Mononuclear cell (primary cell): ENCODE measurements around the gene KNOP1. TPM values are rescaled to one million over a fixed set of nuclear protein-coding genes. Genes with fewer than 3 reads are reported as not detected.
"Not testable (repeated sequence)": the region's sequence is repeated elsewhere in the genome, so short reads cannot be mapped to it uniquely, and the experiment has no call there.

Source experiments
- H3K27me3 ChIP-seq: 2 replicates; pipeline ENCODE4 v1.6.0; 2011; ENCODE audit warnings: low read length, control low read depth; ENCODE audit not compliant: insufficient read depth
- H3K4me1 ChIP-seq: 2 replicates; pipeline ENCODE4 v1.5.1; 2011; ENCODE audit warnings: mild to moderate bottlenecking, low read length, control low read depth; ENCODE audit not compliant: insufficient read depth
- H3K4me3 ChIP-seq: 2 replicates; pipeline ENCODE4 v1.5.1; 2011; ENCODE audit warnings: mild to moderate bottlenecking, low read length, moderate library complexity
- H3K9me3 ChIP-seq: 2 replicates; pipeline ENCODE4 v1.5.1; 2011; ENCODE audit warnings: low read depth, mild to moderate bottlenecking, control low read depth, low read length
- total RNA-seq: library from RNA; depleted of rRNA; stranded (reverse); fragments of >200 nt; gene quantifications from one replicate; pipeline ENCODE4 v1.2.3, GENCODE V29; 2012

KNOP1 gene
- total RNA-seq, 1 donor: 3.3 TPM

DNA sequence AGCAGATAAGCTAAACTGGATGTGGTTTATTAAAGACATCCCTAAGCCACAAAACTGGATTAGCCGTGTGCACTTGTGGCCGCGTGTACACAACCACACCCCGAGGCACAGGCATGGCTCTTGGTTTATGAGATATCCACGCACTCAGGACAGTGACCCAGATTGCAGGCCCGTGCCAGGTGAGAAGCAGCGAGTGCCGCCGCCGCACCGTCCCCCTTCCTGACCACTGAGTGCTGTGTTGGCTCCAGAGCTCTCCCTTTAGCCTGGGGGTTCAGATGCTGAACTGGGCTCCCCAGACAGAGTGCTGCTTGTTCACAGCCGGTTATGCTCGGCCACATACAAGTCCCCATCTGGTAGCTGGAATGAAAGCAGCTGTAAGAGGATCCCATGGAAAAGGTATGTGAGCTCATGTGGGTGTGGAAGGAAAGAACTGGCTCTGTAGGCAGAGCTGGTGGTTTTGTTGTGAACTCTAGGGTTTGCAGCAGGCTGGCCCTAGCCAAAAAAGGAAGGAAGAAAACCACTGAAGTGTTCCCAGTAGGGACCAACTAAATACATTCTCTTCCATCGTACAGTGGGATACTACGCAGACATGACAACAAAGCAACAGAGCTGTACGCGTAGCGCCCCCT, 29.5 kb downstream of the KNOP1 start:
- Histone ChIP-seq H3K27me3 (no peaks in the 10 kb centered on the region), H3K4me1 (no peaks in the 10 kb centered on the region), H3K4me3 (no peak overlapping the region), H3K9me3 (no peaks in the 10 kb centered on the region)

DNA sequence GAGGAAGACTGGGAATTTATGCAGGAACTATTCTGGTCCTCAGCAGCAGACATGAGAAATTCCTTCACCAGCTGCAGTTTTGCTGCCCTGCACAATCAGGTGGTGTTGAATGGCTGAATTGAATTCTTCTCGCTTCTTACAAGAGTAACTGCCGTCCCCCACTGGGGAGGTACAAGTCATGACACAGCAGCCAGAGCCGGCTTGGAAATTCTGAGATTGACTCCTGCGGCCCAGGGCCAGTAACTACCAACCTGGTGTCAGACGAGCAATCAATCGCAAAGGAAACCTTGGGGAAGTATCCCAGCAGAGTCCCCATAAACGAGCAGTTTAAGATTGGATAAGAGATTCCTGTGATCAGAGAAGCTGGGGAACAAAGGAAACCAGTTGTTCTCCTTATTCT, 30.7 kb downstream of the KNOP1 start:
- Histone ChIP-seq H3K4me3 (no peak overlapping the region), H3K27me3 (no peaks in the 10 kb centered on the region), H3K4me1 (no peaks in the 10 kb centered on the region), H3K9me3 (no peaks in the 10 kb centered on the region)

GRCh38 chr16:19685176-19685575, 32.9 kb downstream of the KNOP1 start:
- H3K27me3 ChIP-seq: no peaks in the 10 kb centered on the region
- no peaks in the 10 kb centered on the region for H3K9me3 ChIP-seq
- H3K4me3 ChIP-seq: no peak overlapping the region
- no peaks in the 10 kb centered on the region for H3K4me1 ChIP-seq

DNA sequence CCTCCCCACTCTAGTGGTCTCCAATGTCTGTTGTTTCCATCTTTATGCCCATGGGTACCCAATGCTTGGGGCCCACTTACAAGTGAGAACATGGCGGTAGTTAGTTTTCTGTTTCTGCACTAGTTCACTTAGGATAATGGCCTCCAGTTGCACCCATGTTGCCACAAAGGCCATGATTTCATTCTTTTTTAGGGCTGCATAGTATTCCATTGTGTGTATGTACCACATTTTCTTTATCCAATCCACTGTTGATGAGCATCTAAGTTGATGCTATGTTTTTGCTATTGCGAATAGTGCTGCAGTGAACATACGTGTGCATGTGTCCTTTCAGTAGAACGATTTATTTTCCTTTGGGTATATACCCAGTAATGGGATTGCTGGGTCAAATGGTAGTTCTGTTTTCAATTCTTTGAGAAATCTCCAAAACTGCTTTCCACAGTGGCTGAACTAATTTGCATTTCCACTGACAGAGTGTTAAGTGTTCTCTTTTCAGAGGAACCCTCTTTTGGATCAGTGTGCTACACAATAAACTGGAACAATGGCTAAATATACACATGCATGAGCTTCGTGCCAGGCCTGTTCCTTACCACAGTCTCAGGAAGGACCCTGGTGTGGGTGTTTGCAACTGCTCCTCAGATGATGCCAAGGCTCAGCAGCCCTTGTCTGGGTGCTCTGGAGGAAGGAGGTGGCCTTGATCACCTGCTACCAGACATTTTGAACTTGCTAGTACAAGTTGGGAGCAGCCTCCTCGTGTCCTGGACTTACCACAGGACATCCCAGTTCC, 34.4 kb downstream of the KNOP1 start:
- H3K4me1 ChIP-seq: no peaks in the 10 kb centered on the region
- no peaks in the 10 kb centered on the region for H3K27me3 ChIP-seq
- no peaks in the 10 kb centered on the region for H3K9me3 ChIP-seq
- no peak overlapping the region for H3K4me3 ChIP-seq

GRCh38 chr16:19681637-19682036, 36.4 kb downstream of the KNOP1 start:
- no peak overlapping the region for H3K4me3 ChIP-seq
- H3K4me1 ChIP-seq: no peaks in the 10 kb centered on the region
- H3K9me3 ChIP-seq: no peaks in the 10 kb centered on the region
- H3K27me3 ChIP-seq: no peaks in the 10 kb centered on the region

DNA sequence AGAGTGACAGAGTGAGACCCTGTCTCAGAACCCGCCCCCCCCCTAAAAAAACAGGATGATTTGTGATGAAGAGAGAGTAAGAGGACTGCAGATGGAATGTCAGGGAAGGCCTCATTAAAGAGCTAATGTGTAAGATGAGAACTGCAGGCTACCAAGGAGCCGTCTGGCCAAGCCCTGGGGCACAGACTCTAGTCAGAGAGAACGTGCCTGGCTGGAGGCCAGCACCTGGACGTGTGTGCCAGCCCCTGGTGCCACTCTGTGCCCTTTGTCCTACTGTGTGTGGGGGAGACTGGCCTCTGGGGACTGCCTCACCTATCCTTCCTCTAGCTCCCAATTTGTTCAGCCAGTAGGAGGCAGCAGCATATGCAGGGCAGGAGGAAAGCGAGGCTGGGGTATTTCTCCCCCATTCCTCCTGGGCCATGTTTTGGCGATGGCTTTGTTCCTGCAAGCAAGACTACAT, 37.1 kb downstream of the KNOP1 start:
- no peaks in the 10 kb centered on the region for H3K27me3 ChIP-seq
- H3K4me3 ChIP-seq: no peak overlapping the region
- H3K4me1 ChIP-seq: no peaks in the 10 kb centered on the region
- no peaks in the 10 kb centered on the region for H3K9me3 ChIP-seq

GRCh38 chr16:19679281-19679680, 38.7 kb downstream of the KNOP1 start:
- H3K4me1 ChIP-seq, H3K9me3 ChIP-seq, H3K27me3 ChIP-seq, H3K4me3 ChIP-seq: not testable (repeated sequence)

DNA sequence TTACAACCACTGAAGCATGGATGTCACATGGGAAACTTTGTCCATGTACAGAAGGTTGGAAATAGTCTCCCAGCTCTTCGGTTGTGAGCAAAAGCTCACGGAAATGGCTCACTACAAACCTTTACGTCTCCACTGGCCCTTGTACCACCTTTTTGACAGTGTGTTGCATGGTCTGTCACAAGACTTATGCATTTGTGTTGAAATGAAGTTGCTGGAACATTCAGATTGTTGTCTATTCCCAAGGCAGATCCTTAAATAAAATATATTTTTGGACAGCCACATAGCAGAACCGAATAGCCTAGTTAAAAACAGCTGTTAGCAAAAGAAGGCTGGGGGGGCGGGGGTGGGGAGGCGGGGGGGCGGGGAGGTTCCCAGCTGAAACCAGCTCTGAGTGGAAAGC, 39.2 kb downstream of the KNOP1 start:
- no peak overlapping the region for H3K4me3 ChIP-seq
- no peaks in the 10 kb centered on the region for H3K9me3 ChIP-seq
- no peaks in the 10 kb centered on the region for H3K27me3 ChIP-seq
- H3K4me1 ChIP-seq: no peaks in the 10 kb centered on the region

- H3K9me3 ChIP-seq: no peaks in the 10 kb centered on the region
- no peaks in the 10 kb centered on the region for H3K27me3 ChIP-seq
- H3K4me1 ChIP-seq: no peaks in the 10 kb centered on the region
- no peak overlapping the region for H3K4me3 ChIP-seq
Measured at GRCh38 chr16:19677402-19677801, 40.6 kb downstream of the KNOP1 start.

DNA sequence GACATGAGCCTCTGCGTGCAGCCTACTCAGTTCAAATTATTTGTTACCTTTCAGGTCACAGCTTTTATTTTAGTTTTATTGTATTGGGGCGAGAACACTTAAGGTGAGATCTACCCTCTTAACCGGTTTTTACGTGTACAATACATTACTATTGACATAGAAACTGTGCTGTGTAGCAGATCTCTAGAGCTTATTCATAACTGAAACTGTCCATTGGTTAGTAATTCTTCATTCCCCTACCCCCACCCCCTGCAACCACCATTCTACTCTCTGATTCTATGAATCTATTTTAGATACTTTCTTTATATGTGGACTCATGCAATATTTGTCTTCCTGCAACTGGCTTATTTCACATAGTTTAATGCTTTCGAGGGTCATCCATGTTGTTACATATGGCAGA, 43.5 kb downstream of the KNOP1 start:
- Histone ChIP-seq H3K4me3 (no peak overlapping the region), H3K9me3 (no peaks in the 10 kb centered on the region), H3K4me1 (no peaks in the 10 kb centered on the region), H3K27me3 (no peaks in the 10 kb centered on the region)

DNA sequence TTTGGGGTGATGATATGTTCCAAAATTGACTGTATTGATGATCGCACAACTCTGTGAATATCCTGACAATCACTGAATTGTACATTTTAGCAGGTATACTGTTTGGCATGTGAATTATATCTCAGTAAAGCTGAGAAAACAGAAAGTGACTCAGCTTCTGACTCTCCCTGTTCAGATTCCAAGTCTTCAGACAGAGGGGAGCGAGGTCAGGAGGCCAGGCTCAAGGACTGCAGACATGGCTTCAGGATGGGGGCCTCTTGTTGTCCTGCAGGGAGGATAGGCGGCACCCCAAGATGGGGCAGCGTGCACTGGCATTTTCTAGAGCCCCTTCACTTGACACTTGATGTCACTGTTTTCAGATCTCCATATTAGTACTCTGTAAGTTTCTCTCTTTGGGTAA, 45.6 kb downstream of the KNOP1 start:
- Histone ChIP-seq H3K4me1 (no peaks in the 10 kb centered on the region), H3K4me3 (no peak overlapping the region), H3K27me3 (no peaks in the 10 kb centered on the region), H3K9me3 (no peaks in the 10 kb centered on the region)

- no peak overlapping the region for H3K4me3 ChIP-seq
- no peaks in the 10 kb centered on the region for H3K9me3 ChIP-seq
- no peaks in the 10 kb centered on the region for H3K4me1 ChIP-seq
- H3K27me3 ChIP-seq: no peaks in the 10 kb centered on the region
Measured at GRCh38 chr16:19666477-19666876, 51.5 kb downstream of the KNOP1 start.

DNA sequence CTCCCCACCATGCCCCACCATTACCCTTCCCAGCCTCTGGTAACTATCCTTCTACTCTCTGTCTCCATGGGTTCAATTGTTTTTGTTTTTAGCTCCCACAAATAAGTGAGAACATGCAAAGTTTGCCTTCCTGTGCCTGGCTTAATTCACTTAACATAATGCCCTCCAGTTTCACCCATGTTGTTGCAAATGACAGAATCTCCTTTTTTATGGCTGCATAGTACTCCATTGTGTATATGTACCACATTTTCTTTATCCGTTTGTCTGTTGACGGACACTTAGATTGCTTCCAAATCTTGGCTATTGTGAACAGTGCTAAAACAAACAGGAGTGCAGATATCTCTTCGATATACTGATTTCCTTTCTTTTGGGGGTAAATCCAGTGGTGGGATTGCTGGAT, 52.7 kb downstream of the KNOP1 start:
- not testable (repeated sequence) for H3K9me3 ChIP-seq, H3K4me1 ChIP-seq, H3K27me3 ChIP-seq, H3K4me3 ChIP-seq

DNA sequence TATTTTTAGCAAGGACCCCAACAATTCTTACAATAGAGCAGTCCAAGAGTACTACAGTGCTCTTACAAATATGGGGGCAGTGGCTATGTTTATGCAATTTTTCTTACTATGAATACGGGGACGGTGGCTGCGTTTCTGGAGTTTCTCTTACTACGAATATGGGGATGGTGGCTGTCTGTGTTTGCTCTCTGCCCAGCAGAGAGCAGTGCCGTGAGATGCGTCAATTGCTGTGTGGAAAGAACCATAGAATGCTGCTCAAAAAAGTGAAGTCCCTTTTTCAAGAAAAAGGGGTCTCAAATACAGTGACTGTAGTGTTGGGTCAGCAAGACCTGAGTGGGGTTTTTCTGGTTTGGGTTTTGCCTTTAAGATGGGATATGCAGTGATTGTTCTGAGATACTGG, 53.9 kb downstream of the KNOP1 start:
- Histone ChIP-seq H3K4me1 (no peaks in the 10 kb centered on the region), H3K4me3 (no peak overlapping the region), H3K27me3 (no peaks in the 10 kb centered on the region), H3K9me3 (no peaks in the 10 kb centered on the region)

DNA sequence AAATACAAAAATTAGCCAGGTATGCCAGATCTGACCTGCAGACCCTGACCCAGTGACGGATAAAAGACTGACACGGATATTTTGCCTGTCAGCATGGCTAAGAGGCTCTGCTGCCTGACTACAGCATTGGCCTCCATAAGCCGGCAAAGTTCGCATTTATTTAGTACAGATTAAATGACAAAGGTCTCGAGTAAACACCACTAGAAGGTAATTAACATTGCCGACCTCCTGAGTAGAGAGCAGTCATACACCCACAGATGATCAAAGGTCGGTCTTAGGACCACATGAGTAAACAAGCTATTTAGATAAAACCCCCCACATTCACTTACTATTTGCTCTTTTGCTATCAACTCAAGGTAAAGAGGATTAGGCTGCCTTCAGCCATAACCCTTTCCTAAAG, 55.7 kb downstream of the KNOP1 start:
- Histone ChIP-seq H3K27me3 (no peaks in the 10 kb centered on the region), H3K4me3 (no peak overlapping the region), H3K9me3 (no peaks in the 10 kb centered on the region)

DNA sequence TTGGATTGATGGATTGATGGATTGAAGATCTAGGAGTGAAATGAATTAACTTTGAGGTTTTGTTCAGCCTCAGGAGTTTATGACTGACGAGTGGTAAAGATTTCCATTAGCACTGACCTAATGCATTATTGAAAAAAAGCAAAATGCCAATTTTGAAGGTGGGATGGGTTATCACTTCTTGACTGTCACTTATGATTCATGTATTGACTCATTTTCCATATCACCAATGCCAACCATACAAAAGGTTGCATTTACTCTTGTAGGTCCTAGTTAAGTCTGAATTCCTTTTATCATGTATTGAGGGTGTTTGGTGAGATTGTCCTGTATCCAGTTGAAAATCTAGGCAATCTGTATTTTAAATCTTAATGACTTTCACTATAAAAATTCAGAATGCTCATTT, 57.6 kb downstream of the KNOP1 start:
- H3K4me1 ChIP-seq: no peaks in the 10 kb centered on the region
- H3K9me3 ChIP-seq: no peaks in the 10 kb centered on the region
- H3K27me3 ChIP-seq: no peaks in the 10 kb centered on the region
- H3K4me3 ChIP-seq: no peak overlapping the region

More for the DNA sequence above, 55.7 kb downstream of the KNOP1 start:
- H3K4me1 ChIP-seq: no peaks in the 10 kb centered on the region
